ENCODE measurements around the gene CNTNAP2. TPM values are rescaled to one million over a fixed set of nuclear protein-coding genes. Genes with fewer than 3 reads are reported as not detected.

The CNTNAP2 gene
- total RNA-seq, 4 donors from 2014 or later: 0.91 to 16.0 TPM; not detected in 2

DNA sequence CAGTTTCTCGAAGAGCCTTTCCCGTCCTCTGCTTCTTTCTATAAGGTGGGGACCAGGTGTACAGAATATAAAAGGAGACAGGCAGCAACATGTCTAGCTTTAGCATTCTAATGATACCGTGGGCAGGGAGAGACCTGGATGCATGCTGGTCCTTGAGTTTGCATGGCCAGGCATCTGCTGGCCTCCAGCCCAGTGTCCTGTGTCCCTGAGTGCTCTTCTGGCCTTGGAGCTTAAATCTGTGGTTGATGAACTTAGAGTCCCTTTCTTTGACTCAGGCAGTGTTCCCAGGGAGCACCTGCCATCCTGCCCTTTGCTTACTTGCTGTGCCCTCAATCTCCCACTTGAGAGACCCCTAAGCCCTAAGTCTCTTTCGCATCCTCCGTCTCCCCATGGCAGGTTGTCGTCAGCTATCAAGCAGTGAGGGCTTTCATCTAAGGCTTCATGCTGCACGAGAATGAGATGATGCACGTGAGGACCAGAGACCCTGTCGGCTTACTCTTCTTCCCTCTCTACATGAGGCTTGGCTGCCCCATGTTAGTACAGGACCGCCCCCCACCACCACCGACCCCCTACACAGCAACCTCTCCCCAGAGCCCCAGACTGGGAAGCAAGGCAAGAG, 2160.6 kb downstream of the CNTNAP2 start:
- Histone ChIP-seq H3K27me3 (no peaks in the 10 kb centered on the region), H3K27ac (no peak overlapping the region), H3K36me3 (no peaks in the 10 kb centered on the region), H3K9me3 (no peaks in the 10 kb centered on the region), H3K4me1 (no peaks in the 10 kb centered on the region), H3K4me3 (no peak overlapping the region)
- TF ChIP-seq CTCF (IDR thresholded peaks at IDR 0.05): no peak
- TF ChIP-seq POLR2A (IDR thresholded peaks at IDR 0.05): no peak
- intact Hi-C loops (cut with DNase I; ENCODE audit: low total_unique reads): no loop called here
- DNase-seq: no peak

- no peaks in the 10 kb centered on the region for H3K27me3 ChIP-seq
- no peak overlapping the region for H3K27ac ChIP-seq
- H3K4me3 ChIP-seq: no peak overlapping the region
- intact Hi-C loops (cut with DNase I; ENCODE audit: low total_unique reads): no loop called here
- H3K9me3 ChIP-seq: no peaks in the 10 kb centered on the region
- no peaks in the 10 kb centered on the region for H3K36me3 ChIP-seq
- no peaks in the 10 kb centered on the region for H3K4me1 ChIP-seq
- no peak for DNase-seq
- no peak for TF ChIP-seq POLR2A (IDR thresholded peaks at IDR 0.05)
- peak in 2 of 4 experiments; percentile 21 for TF ChIP-seq CTCF (IDR thresholded peaks at IDR 0.05)
These were observed 2169.5 kb downstream of the CNTNAP2 start for GRCh38 chr7:148286150-148286549.

DNA sequence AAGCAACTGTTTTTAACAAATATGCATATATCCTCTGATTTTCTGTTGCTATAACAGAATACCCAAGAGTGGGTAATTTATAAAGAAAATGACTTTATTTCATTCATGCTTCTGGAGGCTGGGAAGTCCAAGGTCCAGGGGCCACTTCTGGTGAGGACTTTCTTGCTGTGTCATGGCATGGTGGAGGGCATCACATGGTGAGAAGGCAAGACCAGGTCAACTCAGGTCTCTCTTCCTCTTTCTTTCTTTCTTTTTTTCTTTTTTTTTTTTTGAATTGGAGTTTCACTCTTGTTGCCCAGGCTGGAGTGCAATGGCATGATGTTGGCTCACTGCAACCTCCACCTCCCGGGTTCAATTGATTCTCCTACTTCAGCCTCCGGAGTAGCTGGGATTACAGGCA, 2170.9 kb downstream of the CNTNAP2 start:
- Histone ChIP-seq H3K4me3 (no peak overlapping the region), H3K27me3 (no peaks in the 10 kb centered on the region), H3K9me3 (no peaks in the 10 kb centered on the region), H3K27ac (no peak overlapping the region), H3K36me3 (no peaks in the 10 kb centered on the region), H3K4me1 (no peaks in the 10 kb centered on the region)
- intact Hi-C loops (cut with DNase I; ENCODE audit: low total_unique reads): no loop called here
- DNase-seq: no peak
- TF ChIP-seq POLR2A (IDR thresholded peaks at IDR 0.05) (no peak), CTCF (IDR thresholded peaks at IDR 0.05) (no peak)

DNA sequence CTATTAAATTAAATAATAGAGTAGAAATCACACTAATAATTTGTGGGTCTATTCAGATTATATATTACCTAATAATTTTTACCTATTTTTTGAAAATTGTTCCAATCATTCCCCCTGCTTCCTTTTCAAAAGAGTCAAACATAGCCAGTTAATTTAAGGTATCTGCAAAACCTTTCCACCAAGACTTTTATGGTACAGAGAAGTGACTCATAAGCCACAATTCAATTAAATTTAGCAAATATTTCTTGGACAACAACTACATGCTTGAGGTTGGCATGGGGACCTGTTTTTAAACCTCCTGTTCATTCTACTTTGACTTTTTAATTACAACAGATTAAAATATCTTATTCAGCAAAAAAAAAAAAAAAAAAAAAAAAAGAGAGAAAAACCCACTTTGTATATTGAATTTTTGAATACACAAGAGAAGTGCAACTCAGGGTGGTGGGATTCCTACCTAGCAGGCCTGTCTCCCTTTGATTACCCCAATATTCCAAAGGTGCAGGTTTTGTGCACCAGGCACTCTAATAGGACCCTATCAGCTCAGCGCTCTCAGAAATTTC, 2172.1 kb downstream of the CNTNAP2 start:
- Histone ChIP-seq H3K4me1 (no peaks in the 10 kb centered on the region), H3K9me3 (no peaks in the 10 kb centered on the region), H3K27ac (no peak overlapping the region), H3K36me3 (no peaks in the 10 kb centered on the region), H3K27me3 (no peaks in the 10 kb centered on the region), H3K4me3 (no peak overlapping the region)
- no peak for DNase-seq
- TF ChIP-seq CTCF (IDR thresholded peaks at IDR 0.05) (no peak), POLR2A (IDR thresholded peaks at IDR 0.05) (no peak)
- intact Hi-C loops (cut with DNase I; ENCODE audit: low total_unique reads): no loop called here

GRCh38 chr7:148289630-148290029, 2173.0 kb downstream of the CNTNAP2 start:
- TF ChIP-seq POLR2A (IDR thresholded peaks at IDR 0.05) (no peak), CTCF (IDR thresholded peaks at IDR 0.05) (no peak)

More at GRCh38 chr7:148289630-148290029, 2173.0 kb downstream of the CNTNAP2 start:
- H3K4me3 ChIP-seq: no peak overlapping the region
- no peak overlapping the region for H3K27ac ChIP-seq
- no peaks in the 10 kb centered on the region for H3K27me3 ChIP-seq
- no peak for DNase-seq
- intact Hi-C loops (cut with DNase I; ENCODE audit: low total_unique reads): no loop called here
- H3K36me3 ChIP-seq: no peaks in the 10 kb centered on the region
- no peaks in the 10 kb centered on the region for H3K4me1 ChIP-seq
- H3K9me3 ChIP-seq: no peaks in the 10 kb centered on the region

All from uterus (tissue), 4 donors.